NOMO-1 treated with dmso at 0.1 percent for 144 hours (cell line): ENCODE data around the gene BRINP1.

Experiments
- DNase-seq: peaks from one replicate; lab custom pipeline; 2025; ENCODE audit not compliant: unreplicated experiment; lab: John Stamatoyannopoulos, UW

Gene BRINP1

GRCh38 chr9:119343059-119343990 is 25.9 kb downstream of the BRINP1 start:
- no peak for DNase-seq

- no peak for DNase-seq
Measured at GRCh38 chr9:119339056-119339455, 30.2 kb downstream of the BRINP1 start.

- DNase-seq, result no peak
Measured at GRCh38 chr9:119337573-119337972, 31.7 kb downstream of the BRINP1 start.

GRCh38 chr9:119334745-119335144 is 34.5 kb downstream of the BRINP1 start:
- no peak for DNase-seq

- DNase-seq, result no peak
Measured at GRCh38 chr9:119333507-119334229, 35.6 kb downstream of the BRINP1 start.

GRCh38 chr9:119332522-119332921 is 36.7 kb downstream of the BRINP1 start:
- DNase-seq, result no peak

GRCh38 chr9:119322184-119322583 is 47.1 kb downstream of the BRINP1 start:
- no peak for DNase-seq

GRCh38 chr9:119318371-119318770 is 50.9 kb downstream of the BRINP1 start:
- DNase-seq, result no peak

- DNase-seq, result no peak
Measured at GRCh38 chr9:119313846-119314245, 55.4 kb downstream of the BRINP1 start.

GRCh38 chr9:119310741-119311140 is 58.5 kb downstream of the BRINP1 start:
- DNase-seq, result no peak

GRCh38 chr9:119307471-119307870 is 61.8 kb downstream of the BRINP1 start:
- no peak for DNase-seq

GRCh38 chr9:119304555-119304954 is 64.7 kb downstream of the BRINP1 start:
- no peak for DNase-seq

- no peak for DNase-seq
Measured at GRCh38 chr9:119302988-119303698, 66.1 kb downstream of the BRINP1 start.

GRCh38 chr9:119298076-119298853 is 71.0 kb downstream of the BRINP1 start:
- no peak for DNase-seq

- DNase-seq, result no peak
Measured at GRCh38 chr9:119291554-119291953, 77.7 kb downstream of the BRINP1 start.

GRCh38 chr9:119289740-119290433 is 79.3 kb downstream of the BRINP1 start:
- DNase-seq, result peak; percentile 16

- no peak for DNase-seq
Measured at GRCh38 chr9:119284587-119285337, 84.5 kb downstream of the BRINP1 start.

GRCh38 chr9:119284118-119284517 is 85.1 kb downstream of the BRINP1 start:
- DNase-seq, result no peak

- DNase-seq, result no peak
Measured at GRCh38 chr9:119283078-119283794, 86.0 kb downstream of the BRINP1 start.
